Mesodermal cell (in vitro differentiated cells): ENCODE results near the gene MSI2. TPM values are rescaled to one million over a fixed set of nuclear protein-coding genes. Genes with fewer than 3 reads are reported as not detected.
"Not testable (repeated sequence)": the region's sequence is repeated elsewhere in the genome, so short reads cannot be mapped to it uniquely, and the experiment has no call there.

Experiments
- H3K27ac ChIP-seq: 2 replicates; pipeline ENCODE4 v1.7.0; 2013; ENCODE audit warnings: mild to moderate bottlenecking, low read depth, low read length, moderate library complexity; ENCODE audit not compliant: severe bottlenecking
- H3K36me3 ChIP-seq: 2 replicates; pipeline ENCODE4 v1.7.1; 2013; ENCODE audit warnings: mild to moderate bottlenecking, low read length, moderate library complexity; ENCODE audit not compliant: control insufficient read depth, insufficient read depth
- H3K4me1 ChIP-seq: one replicate; pipeline ENCODE4 v1.7.1; 2013; ENCODE audit warnings: mild to moderate bottlenecking, low read length; ENCODE audit not compliant: insufficient read depth, control insufficient read depth, poor library complexity, severe bottlenecking
- H3K4me3 ChIP-seq: 2 replicates; pipeline ENCODE4 v1.7.0; 2013; ENCODE audit warnings: low read length, control low read depth, mild to moderate bottlenecking; ENCODE audit not compliant: insufficient read depth, poor library complexity, severe bottlenecking; ENCODE audit errors: extremely low read depth
- H3K9me3 ChIP-seq: 2 replicates; pipeline ENCODE4 v1.7.1; 2013; ENCODE audit warnings: mild to moderate bottlenecking, low read length, moderate library complexity; ENCODE audit not compliant: control insufficient read depth
- WGBS, 2 experiments: methylation state at CpG; one replicate each; pipeline ENCODE4 v1.1.5; 2013; ENCODE audit warnings: missing lambda C conversion rate in 2 of 2; ENCODE audit not compliant: insufficient coverage in 2 of 2; 5-methylcytosine and 5-hydroxymethylcytosine counted together
- polyA plus RNA-seq, 2 experiments: library from polyadenylated mRNA; stranded (reverse); fragments of 50-300 nt; gene quantifications; one replicate each; pipeline ENCODE4 v1.2.3, GENCODE V29; 2013

The MSI2 gene
- 58.1 TPM for polyA plus RNA-seq (2013, experiment 1 of 2)
- 55.9 TPM for polyA plus RNA-seq (2013, experiment 2 of 2)

GRCh38 chr17:57255776-57256681, at the start of gene MSI2:
MSI2 (plus strand) TSS chr17:57256523; CDS start chr17:57256743, 220 bp downstream.
- WGBS, 2 experiments, result 0 to 3% methylated on average over 23 to 32 of the region's 88 CpGs
- Histone ChIP-seq H3K36me3 (peaks cover 23% of the 10 kb centered on the region), H3K9me3 (no peaks in the 10 kb centered on the region), H3K4me3 (peak within 1 kb of the TSS; percentile 97), H3K4me1 (peaks cover 26% of the 10 kb centered on the region), H3K27ac (peak within 1 kb of the TSS; percentile 75)

- H3K36me3 ChIP-seq, result no peaks in the 10 kb centered on the region
- H3K27ac ChIP-seq, result no peak overlapping the region
- 100% methylated on average over 1 of the region's 1 CpG; no CpG with 5 or more reads in 1 of the 2 experiments for WGBS, 2 experiments
- no peaks in the 10 kb centered on the region for H3K4me1 ChIP-seq
- H3K4me3 ChIP-seq, result no peak overlapping the region
- peaks cover 8% of the 10 kb centered on the region for H3K9me3 ChIP-seq
Observed at GRCh38 chr17:57206928-57207327, 49.4 kb upstream of the MSI2 start.

GRCh38 chr17:57207396-57207795, 48.9 kb upstream of the MSI2 start:
- no peaks in the 10 kb centered on the region for H3K4me1 ChIP-seq
- no peaks in the 10 kb centered on the region for H3K36me3 ChIP-seq
- no peak overlapping the region for H3K27ac ChIP-seq
- peaks cover 8% of the 10 kb centered on the region for H3K9me3 ChIP-seq
- H3K4me3 ChIP-seq, result no peak overlapping the region
- 80% methylated on average over 1 of the region's 2 CpGs; no CpG with 5 or more reads in 1 of the 2 experiments for WGBS, 2 experiments

DNA sequence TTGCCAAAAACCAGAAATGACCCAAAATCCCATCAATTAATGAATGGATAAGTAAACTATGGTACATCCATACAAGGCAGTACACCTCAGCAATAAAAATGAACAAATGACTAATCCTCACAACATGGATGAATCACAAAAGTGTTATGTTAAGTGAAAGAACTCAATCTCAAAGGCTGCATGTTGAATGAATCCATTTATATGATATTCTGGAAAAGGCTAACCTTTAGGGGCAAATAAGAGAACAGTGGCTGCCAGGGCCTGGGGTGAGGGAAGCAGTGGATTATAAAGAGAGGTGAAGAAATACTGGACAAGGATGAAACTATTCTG, 46.1 kb upstream of the MSI2 start:
- no peak overlapping the region for H3K27ac ChIP-seq
- no peaks in the 10 kb centered on the region for H3K4me1 ChIP-seq
- H3K9me3 ChIP-seq, result peaks cover 12% of the 10 kb centered on the region
- no peaks in the 10 kb centered on the region for H3K36me3 ChIP-seq
- H3K4me3 ChIP-seq, result no peak overlapping the region

GRCh38 chr17:57210972-57211411, 45.3 kb upstream of the MSI2 start:
- no peak overlapping the region for H3K27ac ChIP-seq
- H3K4me3 ChIP-seq, result no peak overlapping the region
- WGBS, 2 experiments, result 83 to 89% methylated on average over 2 of the region's 3 CpGs
- H3K9me3 ChIP-seq, result peaks cover 12% of the 10 kb centered on the region
- no peaks in the 10 kb centered on the region for H3K4me1 ChIP-seq
- H3K36me3 ChIP-seq, result no peaks in the 10 kb centered on the region

DNA sequence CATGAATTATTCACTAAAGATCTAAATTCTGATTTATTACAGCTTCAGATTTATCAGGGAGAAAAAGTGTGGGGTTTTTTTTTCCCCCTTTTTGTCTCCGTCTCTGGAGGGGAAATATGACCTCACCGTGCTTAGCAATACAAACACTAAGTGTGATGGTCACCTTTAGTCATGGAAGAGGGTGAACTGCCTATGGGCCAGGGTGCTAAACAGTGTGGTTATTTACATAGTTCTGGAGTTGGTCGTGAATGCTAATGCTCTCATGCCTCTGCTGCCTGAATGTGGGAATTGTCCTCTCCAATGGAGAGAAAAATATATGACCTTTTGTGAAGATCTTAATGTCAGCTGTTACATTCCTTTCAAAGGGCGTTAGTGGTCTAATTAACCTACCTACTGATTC, 44.8 kb upstream of the MSI2 start:
- no peaks in the 10 kb centered on the region for H3K4me1 ChIP-seq
- peaks cover 12% of the 10 kb centered on the region for H3K9me3 ChIP-seq
- no peaks in the 10 kb centered on the region for H3K36me3 ChIP-seq
- 75 to 78% methylated on average over 1 to 2 of the region's 4 CpGs for WGBS, 2 experiments
- H3K4me3 ChIP-seq, result no peak overlapping the region
- no peak overlapping the region for H3K27ac ChIP-seq

- Histone ChIP-seq H3K4me3 (no peak overlapping the region), H3K4me1 (no peaks in the 10 kb centered on the region), H3K36me3 (no peaks in the 10 kb centered on the region), H3K9me3 (peaks cover 5% of the 10 kb centered on the region), H3K27ac (no peak overlapping the region)
- 92 to 96% methylated on average over 5 of the region's 5 CpGs for WGBS, 2 experiments
Observed at GRCh38 chr17:57213180-57213825, 43.0 kb upstream of the MSI2 start.

- no peak overlapping the region for H3K27ac ChIP-seq
- no peaks in the 10 kb centered on the region for H3K36me3 ChIP-seq
- no peak overlapping the region for H3K4me3 ChIP-seq
- no peaks in the 10 kb centered on the region for H3K4me1 ChIP-seq
- peaks cover 4% of the 10 kb centered on the region for H3K9me3 ChIP-seq
- WGBS, 2 experiments, result 83 to 93% methylated on average over 3 to 5 of the region's 8 CpGs
Observed at GRCh38 chr17:57215317-57215716, 41.0 kb upstream of the MSI2 start.

DNA sequence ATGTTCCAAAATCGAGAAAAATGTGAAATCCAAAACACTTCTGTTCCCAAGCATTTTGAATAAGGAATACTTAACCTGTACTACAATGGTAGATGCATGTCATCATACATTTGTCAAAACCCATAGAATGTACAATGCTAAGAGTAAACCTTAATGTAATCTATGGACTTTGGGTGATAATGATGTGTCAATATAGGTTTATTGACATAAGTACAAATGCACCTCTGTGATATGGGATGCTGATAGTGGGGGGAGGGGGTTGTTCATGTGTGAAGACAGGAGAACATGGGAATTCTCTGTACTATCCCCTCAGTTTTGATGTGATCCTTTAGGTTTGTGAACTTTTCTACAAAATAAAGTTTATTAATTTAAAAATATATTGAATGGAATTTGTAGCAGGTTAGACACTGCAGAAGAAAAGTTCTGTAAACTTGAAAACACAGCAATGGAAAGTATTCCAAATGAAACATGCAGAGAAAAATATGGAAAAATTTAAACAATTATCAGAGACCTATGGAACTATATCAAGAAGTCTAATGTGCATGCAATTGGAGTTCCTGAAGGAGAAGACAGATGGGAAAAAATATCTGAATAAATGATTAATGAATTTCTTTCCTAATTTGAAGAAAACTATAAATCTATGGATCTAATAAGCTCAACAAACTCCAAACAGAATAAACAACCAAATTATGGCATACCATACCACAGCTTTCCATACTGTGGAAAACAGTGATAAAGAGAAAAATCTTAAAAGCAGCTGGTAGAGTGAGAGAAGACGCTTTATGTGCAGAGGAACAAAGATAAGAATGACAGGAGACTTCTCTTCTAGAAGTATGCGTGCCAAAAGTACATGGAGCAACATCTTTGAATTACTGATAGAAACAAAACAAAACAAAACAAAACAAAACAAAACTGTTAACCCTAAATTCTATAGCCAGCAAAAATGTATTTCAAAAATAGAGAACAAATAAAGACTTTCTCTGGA, 34.7 kb upstream of the MSI2 start:
- WGBS, 2 experiments, result no CpG with 5 or more reads among the region's 3 CpGs
- Histone ChIP-seq H3K4me1 (no peaks in the 10 kb centered on the region), H3K4me3 (no peak overlapping the region), H3K9me3 (peaks cover 11% of the 10 kb centered on the region), H3K27ac (no peak overlapping the region), H3K36me3 (no peaks in the 10 kb centered on the region)

DNA sequence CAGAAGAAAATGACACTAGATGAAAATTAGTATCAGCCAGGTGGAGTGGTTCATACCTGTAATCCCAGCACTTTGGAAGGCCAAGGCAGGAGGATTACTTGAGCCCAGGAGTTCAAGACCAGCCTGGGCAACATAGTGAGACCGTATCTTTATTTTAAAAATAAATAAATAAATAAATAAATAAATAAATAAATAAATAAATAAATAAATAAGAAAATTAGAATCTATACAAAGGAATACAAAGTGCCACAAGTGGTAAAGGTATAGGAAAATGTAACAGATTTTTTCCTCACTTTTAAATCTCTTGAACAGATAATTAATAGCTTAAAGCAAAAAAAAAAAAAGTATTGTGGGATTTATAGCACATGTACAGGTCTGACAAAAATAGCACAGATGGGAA, 33.9 kb upstream of the MSI2 start:
- not testable (repeated sequence) for H3K36me3 ChIP-seq, H3K4me1 ChIP-seq, H3K4me3 ChIP-seq, H3K27ac ChIP-seq
- H3K9me3 ChIP-seq, result peaks cover 11% of the 10 kb centered on the region
- WGBS, 2 experiments, result no CpG with 5 or more reads among the region's 1 CpG
